GM21717 (cell line): Measurements from ENCODE around the gene SMIM13.
A peak's percentile ranks its signal among the peaks of the same experiment; 100 is the strongest.
"Not testable (repeated sequence)": the region's sequence is repeated elsewhere in the genome, so short reads cannot be mapped to it uniquely, and the experiment has no call there.

ENCODE experiments used
- ATAC-seq: cut with Tn5 transposase; IDR thresholded peaks from one replicate; pipeline ENCODE4 v1.9.1; 2021; ENCODE audit warnings: mild to moderate bottlenecking, moderate library complexity; ENCODE audit not compliant: unreplicated experiment

The SMIM13 gene

GRCh38 chr6:11083491-11083890 lies 10.1 kb upstream of the SMIM13 start:
- ATAC-seq, result no peak

GRCh38 chr6:11083956-11084355 lies 9.7 kb upstream of the SMIM13 start:
- no peak for ATAC-seq

- ATAC-seq, result no peak
Measured at GRCh38 chr6:11085758-11086435, 7.7 kb upstream of the SMIM13 start.

- not testable (repeated sequence) for ATAC-seq
Measured at GRCh38 chr6:11087141-11087812, 6.4 kb upstream of the SMIM13 start.

GRCh38 chr6:11089695-11090094 lies 3.9 kb upstream of the SMIM13 start:
- ATAC-seq, result no peak

GRCh38 chr6:11091141-11091540 lies 2.5 kb upstream of the SMIM13 start:
- ATAC-seq, result not testable (repeated sequence)

GRCh38 chr6:11092668-11093375 lies 812 bp upstream of the SMIM13 start:
- ATAC-seq, result peak; percentile 45

- peak; percentile 16 for ATAC-seq
Measured at GRCh38 chr6:11093376-11093625, 333 bp upstream of the SMIM13 start.

- peak; percentile 47 for ATAC-seq
Measured at GRCh38 chr6:11094411-11094851, 797 bp downstream of the SMIM13 start.

- ATAC-seq, result no peak
Measured at GRCh38 chr6:11094941-11095340, 1.3 kb downstream of the SMIM13 start.

GRCh38 chr6:11096109-11096508 lies 2.5 kb downstream of the SMIM13 start:
- no peak for ATAC-seq

GRCh38 chr6:11097476-11097875 lies 3.8 kb downstream of the SMIM13 start:
- ATAC-seq, result no peak

- no peak for ATAC-seq
Measured at GRCh38 chr6:11098004-11098403, 4.4 kb downstream of the SMIM13 start.

- ATAC-seq, result no peak
Measured at GRCh38 chr6:11101417-11101816, 7.8 kb downstream of the SMIM13 start.

- no peak for ATAC-seq
Measured at GRCh38 chr6:11103065-11103464, 9.4 kb downstream of the SMIM13 start.

GRCh38 chr6:11108726-11109125 lies 15.1 kb downstream of the SMIM13 start:
- ATAC-seq, result no peak

GRCh38 chr6:11110921-11111768 lies 17.5 kb downstream of the SMIM13 start, which contains the start of gene ERVFRD-1:
Gene ERVFRD-1, minus strand, starts transcription at chr6:11111725. Its CDS starts 6,415 bp downstream, at chr6:11105310.
- ATAC-seq, result no peak

GRCh38 chr6:11111769-11112437 lies 18.3 kb downstream of the SMIM13 start:
- ATAC-seq, result no peak

- ATAC-seq, result no peak
Measured at GRCh38 chr6:11113038-11113437, 19.4 kb downstream of the SMIM13 start.

GRCh38 chr6:11115808-11116536 lies 22.3 kb downstream of the SMIM13 start:
- ATAC-seq, result peak; percentile 56
